Loucy (cell line): ENCODE measurements around the gene ECHS1.
"Not testable (repeated sequence)": the region's sequence is repeated elsewhere in the genome, so short reads cannot be mapped to it uniquely, and the experiment has no call there.

ENCODE experiments used
- H2AFZ ChIP-seq: fragments of 200-600 bp; sonication (generic); 2 replicates; pipeline ENCODE4 v1.6.0; 2016; ENCODE audit warnings: antibody characterized with exemption, mild to moderate bottlenecking, low read length, moderate library complexity
- H3F3A ChIP-seq: fragments of 200-600 bp; 2 replicates; pipeline ENCODE4 v1.6.0; 2016; ENCODE audit warnings: antibody characterized with exemption, low read depth, mild to moderate bottlenecking
- H3K27me3 ChIP-seq: fragments of 200-600 bp; sonication (generic); 2 replicates; pipeline ENCODE4 v1.6.1; 2014; ENCODE audit warnings: low read length, mild to moderate bottlenecking; ENCODE audit not compliant: insufficient read depth, poor library complexity, severe bottlenecking
- H3K36me3 ChIP-seq: fragments of 200-600 bp; sonication (generic); 2 replicates; pipeline ENCODE4 v1.6.1; 2016; ENCODE audit warnings: low read length; ENCODE audit not compliant: insufficient read depth
- H3K4me1 ChIP-seq: fragments of 200-600 bp; sonication (generic); 2 replicates; pipeline ENCODE4 v1.5.1; 2014; ENCODE audit warnings: low read length, mild to moderate bottlenecking; ENCODE audit not compliant: insufficient read depth, poor library complexity, severe bottlenecking
- H3K4me2 ChIP-seq: fragments of 200-600 bp; sonication (generic); 2 replicates; pipeline ENCODE4 v1.6.0; 2014; ENCODE audit warnings: antibody characterized with exemption, low read length, low read depth, mild to moderate bottlenecking; ENCODE audit not compliant: poor library complexity, severe bottlenecking
- H3K4me3 ChIP-seq: fragments of 200-600 bp; sonication (generic); 2 replicates; pipeline ENCODE4 v1.5.1; 2014; ENCODE audit warnings: low read length, mild to moderate bottlenecking, mixed read lengths; ENCODE audit not compliant: poor library complexity, severe bottlenecking
- H3K79me2 ChIP-seq: fragments of 200-600 bp; sonication (generic); 2 replicates; pipeline ENCODE4 v1.6.1; 2014; ENCODE audit warnings: low read length; ENCODE audit not compliant: insufficient read depth
- H3K9ac ChIP-seq: fragments of 200-600 bp; sonication (generic); 2 replicates; pipeline ENCODE4 v1.6.0; 2014; ENCODE audit warnings: mild to moderate bottlenecking, low read depth, low read length, moderate library complexity; ENCODE audit not compliant: poor library complexity, severe bottlenecking
- H3K9me2 ChIP-seq: fragments of 200-600 bp; sonication (generic); replicated peaks from 2 replicates; pipeline ENCODE4 v1.6.1; 2016; ENCODE audit warnings: low read depth, low read length, mixed read lengths
- H3K9me3 ChIP-seq: fragments of 200-600 bp; sonication (generic); 2 replicates; pipeline ENCODE4 v1.6.1; 2014; ENCODE audit warnings: mild to moderate bottlenecking, antibody characterized with exemption, low read length, low read depth; ENCODE audit not compliant: insufficient read depth
- H4K20me1 ChIP-seq: fragments of 200-600 bp; sonication (generic); 2 replicates; pipeline ENCODE4 v1.6.0; 2014; ENCODE audit warnings: antibody characterized with exemption, low read length, mild to moderate bottlenecking; ENCODE audit not compliant: insufficient read depth, poor library complexity, severe bottlenecking
- EZH2phosphoT487 ChIP-seq: fragments of 200-600 bp; IDR thresholded peaks from 2 replicates; pipeline ENCODE4 v1.6.1; 2018; ENCODE audit warnings: antibody characterized with exemption, mild to moderate bottlenecking, moderate library complexity, borderline replicate concordance
- TF ChIP-seq, protein P1 (sequence below): fragments of 200-600 bp; sonication (generic); conservative IDR thresholded peaks from 2 replicates; pipeline ENCODE4 v1.5.1; 2014; ENCODE audit warnings: mild to moderate bottlenecking, antibody characterized with exemption, low read length

The ECHS1 gene

DNA sequence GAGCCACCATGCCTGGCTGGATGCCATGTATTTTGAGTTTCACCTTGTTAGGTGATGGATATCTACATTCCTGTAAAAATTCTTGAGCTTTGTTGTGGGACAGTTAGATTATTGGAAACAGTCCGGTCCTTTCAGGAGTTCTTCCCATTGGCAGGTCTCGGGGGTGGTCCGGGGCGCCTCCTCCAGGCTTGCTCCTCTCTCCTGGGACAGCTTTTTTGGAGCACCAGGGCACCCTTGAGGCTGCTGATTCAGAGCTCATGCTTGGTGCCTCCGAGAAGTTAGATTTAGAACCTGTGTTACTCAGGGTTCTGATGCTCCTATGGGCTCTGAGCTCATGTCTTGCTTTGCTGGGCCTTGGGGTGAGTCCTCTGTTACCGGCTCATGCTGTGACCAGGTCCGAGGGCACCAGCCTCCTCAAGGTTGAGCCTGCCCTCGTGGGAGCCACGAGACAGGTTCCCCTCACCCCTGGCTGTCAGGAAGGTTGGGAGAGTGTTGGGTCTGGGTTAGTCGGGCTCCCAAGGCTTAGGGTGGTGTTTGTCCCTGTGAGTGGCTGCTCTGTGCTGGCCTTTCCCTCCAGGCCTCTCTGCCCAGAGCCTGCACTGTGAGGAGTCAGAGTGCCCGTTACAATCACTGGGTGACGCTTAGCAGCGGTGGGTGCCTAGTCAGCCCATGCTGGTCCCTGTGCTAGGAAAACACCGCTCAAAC lies 45.3 kb upstream of the ECHS1 start:
- Histone ChIP-seq H3K27me3 (no peaks in the 10 kb centered on the region), H4K20me1 (no peaks in the 10 kb centered on the region), H3K4me1 (no peaks in the 10 kb centered on the region), H3K79me2 (no peaks in the 10 kb centered on the region), H3K4me3 (no peak overlapping the region), H3K9me2 (no peaks in the 10 kb centered on the region), H3K9me3 (no peaks in the 10 kb centered on the region), H3K4me2 (no peak overlapping the region), H3K9ac (no peak overlapping the region), H3F3A (no peaks in the 10 kb centered on the region), H2AFZ (no peak overlapping the region), H3K36me3 (peaks cover 19% of the 10 kb centered on the region; the same call in 1 of the 2 replicates)
- TF ChIP-seq, protein P1, sequence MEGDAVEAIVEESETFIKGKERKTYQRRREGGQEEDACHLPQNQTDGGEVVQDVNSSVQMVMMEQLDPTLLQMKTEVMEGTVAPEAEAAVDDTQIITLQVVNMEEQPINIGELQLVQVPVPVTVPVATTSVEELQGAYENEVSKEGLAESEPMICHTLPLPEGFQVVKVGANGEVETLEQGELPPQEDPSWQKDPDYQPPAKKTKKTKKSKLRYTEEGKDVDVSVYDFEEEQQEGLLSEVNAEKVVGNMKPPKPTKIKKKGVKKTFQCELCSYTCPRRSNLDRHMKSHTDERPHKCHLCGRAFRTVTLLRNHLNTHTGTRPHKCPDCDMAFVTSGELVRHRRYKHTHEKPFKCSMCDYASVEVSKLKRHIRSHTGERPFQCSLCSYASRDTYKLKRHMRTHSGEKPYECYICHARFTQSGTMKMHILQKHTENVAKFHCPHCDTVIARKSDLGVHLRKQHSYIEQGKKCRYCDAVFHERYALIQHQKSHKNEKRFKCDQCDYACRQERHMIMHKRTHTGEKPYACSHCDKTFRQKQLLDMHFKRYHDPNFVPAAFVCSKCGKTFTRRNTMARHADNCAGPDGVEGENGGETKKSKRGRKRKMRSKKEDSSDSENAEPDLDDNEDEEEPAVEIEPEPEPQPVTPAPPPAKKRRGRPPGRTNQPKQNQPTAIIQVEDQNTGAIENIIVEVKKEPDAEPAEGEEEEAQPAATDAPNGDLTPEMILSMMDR, result no peak
- no peak for TF ChIP-seq EZH2phosphoT487

DNA sequence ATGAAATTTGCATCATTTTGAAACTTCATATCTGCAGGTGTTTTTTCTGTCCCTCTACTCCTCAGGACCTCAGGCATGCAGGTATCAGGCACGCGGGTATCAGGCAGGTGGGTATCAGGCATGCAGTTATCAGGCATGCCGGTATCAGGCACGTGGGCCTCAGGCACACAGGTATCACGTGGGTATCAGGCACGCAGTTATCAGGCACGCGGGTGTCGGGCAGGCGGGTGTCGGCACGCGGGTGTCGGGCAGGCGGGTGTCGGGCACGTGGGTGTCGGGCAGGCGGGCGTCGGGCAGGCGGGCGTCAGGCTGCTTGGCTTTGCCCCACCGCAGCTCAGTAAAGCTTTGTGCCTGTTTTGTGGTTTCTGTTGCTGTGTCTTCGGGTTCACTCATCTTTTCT lies 42.6 kb upstream of the ECHS1 start:
- H3K4me1 ChIP-seq, result no peaks in the 10 kb centered on the region
- peaks cover 43% of the 10 kb centered on the region for H3K36me3 ChIP-seq
- H3K4me3 ChIP-seq, result no peak overlapping the region
- H3K27me3 ChIP-seq, result no peaks in the 10 kb centered on the region
- peaks cover 22% of the 10 kb centered on the region for H3K9me3 ChIP-seq
- no peak overlapping the region for H3K4me2 ChIP-seq
- no peak overlapping the region for H3K9ac ChIP-seq
- no peak overlapping the region for H2AFZ ChIP-seq
- TF ChIP-seq EZH2phosphoT487, result no peak
- TF ChIP-seq, protein P1, result no peak
- no peaks in the 10 kb centered on the region for H3F3A ChIP-seq
- no peaks in the 10 kb centered on the region for H4K20me1 ChIP-seq
- peaks cover 10% of the 10 kb centered on the region; the same call in 1 of the 2 replicates for H3K79me2 ChIP-seq
- no peaks in the 10 kb centered on the region for H3K9me2 ChIP-seq

DNA sequence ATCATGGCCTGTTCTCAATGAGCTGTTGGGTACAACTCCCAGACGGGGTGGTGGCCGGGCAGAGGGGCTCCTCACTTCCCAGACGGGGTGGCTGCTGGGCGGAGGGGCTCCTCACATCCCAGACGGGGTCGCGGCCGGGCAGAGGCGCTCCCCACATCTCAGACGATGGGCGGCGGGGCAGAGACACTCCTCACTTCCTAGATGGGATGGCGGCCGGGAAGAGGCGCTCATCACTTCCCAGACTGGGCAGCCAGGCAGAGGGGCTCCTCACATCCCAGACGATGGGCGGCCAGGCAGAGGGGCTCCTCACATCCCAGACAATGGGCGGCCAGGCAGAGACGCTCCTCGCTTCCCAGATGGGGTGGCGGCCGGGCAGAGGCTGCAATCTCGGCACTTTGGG lies 41.2 kb upstream of the ECHS1 start:
- not testable (repeated sequence) for H3K27me3 ChIP-seq, H2AFZ ChIP-seq, H3K9me2 ChIP-seq, H4K20me1 ChIP-seq, H3K4me1 ChIP-seq, H3K9ac ChIP-seq, H3K4me3 ChIP-seq, H3F3A ChIP-seq, H3K4me2 ChIP-seq
- peaks cover 52% of the 10 kb centered on the region for H3K36me3 ChIP-seq
- H3K9me3 ChIP-seq, result peaks cover 28% of the 10 kb centered on the region
- peaks cover 16% of the 10 kb centered on the region; the same call in 1 of the 2 replicates for H3K79me2 ChIP-seq

DNA sequence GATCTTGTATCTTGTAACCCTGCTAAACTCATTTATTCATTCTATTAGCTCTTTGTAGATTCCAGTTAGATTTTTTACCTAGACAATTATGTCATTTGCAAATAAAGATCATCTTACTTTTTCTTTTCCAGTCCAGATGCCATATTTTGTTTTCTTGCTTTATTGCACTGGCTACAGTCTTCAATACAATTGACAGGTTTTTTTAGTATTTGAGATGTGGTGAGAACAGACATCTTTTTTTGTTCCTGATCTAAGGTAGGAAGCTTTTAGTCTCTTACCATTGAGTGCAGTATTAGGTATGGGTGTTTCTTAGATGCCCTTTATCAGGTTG lies 39.2 kb upstream of the ECHS1 start:
- no peaks in the 10 kb centered on the region for H3K4me1 ChIP-seq
- H3K27me3 ChIP-seq, result no peaks in the 10 kb centered on the region
- no peak overlapping the region for H3K4me3 ChIP-seq
- TF ChIP-seq, protein P1, result no peak
- TF ChIP-seq EZH2phosphoT487, result no peak
- H2AFZ ChIP-seq, result no peak overlapping the region
- H3K36me3 ChIP-seq, result peaks cover 58% of the 10 kb centered on the region
- H3K9ac ChIP-seq, result no peak overlapping the region
- H3K9me2 ChIP-seq, result no peaks in the 10 kb centered on the region
- H3F3A ChIP-seq, result no peaks in the 10 kb centered on the region
- H3K9me3 ChIP-seq, result peaks cover 28% of the 10 kb centered on the region
- H4K20me1 ChIP-seq, result no peaks in the 10 kb centered on the region
- H3K79me2 ChIP-seq, result peaks cover 33% of the 10 kb centered on the region
- H3K4me2 ChIP-seq, result no peak overlapping the region
